Urinary bladder (tissue), 4 donors: Measurements from ENCODE around the gene RAB2B. TPM values are rescaled to one million over a fixed set of nuclear protein-coding genes. Genes with fewer than 3 reads are reported as not detected.

Experiments used
- DNase-seq: peaks from one replicate; pipeline ENCODE4 v3.0.0-alpha.2; 2015; ENCODE audit errors: extremely low spot score
- H3K27ac ChIP-seq: one replicate; pipeline ENCODE4 v1.5.1; 2013; ENCODE audit warnings: low read depth, mild to moderate bottlenecking, moderate library complexity
- H3K36me3 ChIP-seq: one replicate; pipeline ENCODE4 v1.6.1; 2013; ENCODE audit warnings: mild to moderate bottlenecking, moderate library complexity; ENCODE audit not compliant: insufficient read depth
- H3K4me1 ChIP-seq: one replicate; pipeline ENCODE4 v1.6.1; 2013; ENCODE audit warnings: mild to moderate bottlenecking, moderate library complexity; ENCODE audit not compliant: insufficient read depth
- H3K4me3 ChIP-seq: one replicate; pipeline ENCODE4 v1.5.1; 2013; ENCODE audit warnings: low read depth, low read length
- WGBS: extraction: QIAGEN DNeasy Blood & Tissue Kit; methylation state at CpG from one replicate; pipeline ENCODE4 v1.1.7; 2013; 5-methylcytosine and 5-hydroxymethylcytosine counted together
- polyA plus RNA-seq: library from polyadenylated mRNA; stranded (reverse); fragments of 200-250 nt; gene quantifications from one replicate; pipeline ENCODE4 v1.2.3, GENCODE V29; 2013
- total RNA-seq: library from RNA; depleted of rRNA; stranded (reverse); fragments of >200 nt; gene quantifications from one replicate; pipeline ENCODE4 v1.2.3, GENCODE V29; 2014
- donor health status: healthy with polysubstance abuse.
- donor health status: healthy.

Gene RAB2B
- total RNA-seq (34.3 TPM), polyA plus RNA-seq (21.5 TPM)

DNA sequence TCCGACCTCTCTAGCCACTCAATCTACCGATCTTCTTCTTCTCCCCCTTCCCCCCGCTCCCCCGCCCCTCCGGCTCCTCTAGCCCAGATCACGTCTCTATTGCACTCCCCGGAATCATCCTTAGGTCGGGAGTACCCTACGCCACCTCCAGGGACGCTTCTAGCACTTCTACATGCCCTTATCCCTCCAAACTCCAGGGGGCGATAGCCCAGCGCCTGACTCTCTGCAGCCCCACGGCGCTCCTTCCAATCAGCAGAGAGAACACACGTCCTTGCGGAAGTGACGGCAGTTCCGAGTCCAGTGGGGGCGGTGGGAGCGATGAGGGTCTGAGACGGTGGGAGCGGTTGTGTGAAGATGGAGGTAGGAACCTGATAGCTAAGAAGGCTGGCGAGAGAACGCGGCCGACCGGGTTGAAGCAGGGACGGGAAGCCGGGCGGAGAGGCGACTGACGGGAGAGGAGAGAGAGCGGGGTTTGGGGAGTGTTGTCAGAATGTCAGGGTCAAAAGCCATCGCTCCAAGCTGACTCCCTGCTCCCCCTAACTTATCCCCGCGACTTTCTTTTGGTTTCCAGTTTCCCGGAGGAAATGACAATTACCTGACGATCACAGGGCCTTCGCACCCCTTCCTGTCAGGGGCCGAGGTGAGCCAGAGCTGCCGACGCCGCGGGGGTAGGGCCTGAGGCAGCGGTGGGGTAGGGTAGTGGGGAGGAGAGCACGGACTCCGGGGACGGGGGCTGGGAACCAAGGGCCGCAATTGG, at the start of gene RAB2B, which contains the start of gene TOX4:
RAB2B (minus strand) TSS at position 35 of the 757 bp plus-strand sequence. CDS start 87 bp downstream, outside the sequence.
TOX4 (plus strand) TSS at position 271 of the 757 bp plus-strand sequence; CDS start at position 355, 84 bp downstream.
- Histone ChIP-seq H3K4me1 (no peaks in the 10 kb centered on the region), H3K4me3 (peak within 1 kb of the TSS; percentile 92), H3K27ac (peak within 1 kb of the TSS; percentile 95), H3K36me3 (no peaks in the 10 kb centered on the region)
- under 1% methylated on average over 49 of the region's 49 CpGs for WGBS
- DNase-seq = peak; percentile 99

DNA sequence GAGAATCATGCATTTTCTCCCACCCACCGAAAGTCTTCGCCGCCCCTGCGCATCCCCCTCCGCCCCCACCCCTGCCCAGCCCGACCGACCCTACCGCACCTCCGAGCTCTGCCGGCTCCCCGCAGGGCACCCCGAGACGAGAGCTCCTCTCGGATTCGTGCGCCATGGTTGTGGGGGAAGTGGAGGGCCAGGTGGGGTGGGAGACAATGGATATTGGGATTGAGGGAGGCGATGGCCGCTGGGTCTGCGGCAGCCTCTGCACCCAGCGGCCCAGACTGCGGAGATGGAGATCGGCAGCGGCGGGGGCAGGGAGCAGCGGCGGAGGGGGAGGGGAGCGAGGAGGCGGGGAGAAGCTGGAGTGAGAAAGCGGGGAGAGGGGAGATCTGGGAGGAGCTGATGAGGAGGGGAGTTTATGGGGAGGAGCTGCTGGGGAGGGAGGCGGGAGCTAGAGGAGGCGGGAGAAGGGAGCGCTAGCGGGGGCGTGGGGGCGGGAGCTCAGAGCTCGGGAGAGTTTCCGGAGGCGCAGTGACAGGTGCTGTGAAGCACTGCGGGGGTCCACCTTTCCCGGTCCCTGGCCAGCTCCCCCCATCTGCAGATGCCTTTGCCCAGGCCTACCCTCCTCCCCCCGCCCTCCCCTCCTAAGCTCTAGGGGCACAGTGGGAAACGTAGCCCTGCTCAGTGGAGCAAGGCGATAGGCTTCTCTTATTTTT, 49.4 kb upstream of the RAB2B start, which contains the start of gene SALL2:
SALL2 (minus strand) TSS at position 385 of the 710 bp plus-strand sequence; CDS start at position 166, 219 bp downstream.
- WGBS = under 1% methylated on average over 43 of the region's 43 CpGs
- no peaks in the 10 kb centered on the region for H3K4me1 ChIP-seq
- H3K27ac ChIP-seq = no peak within 1 kb of the TSS
- peak within 1 kb of the TSS; percentile 77 for H3K4me3 ChIP-seq
- peak; percentile 85 for DNase-seq
- H3K36me3 ChIP-seq = no peaks in the 10 kb centered on the region

DNA sequence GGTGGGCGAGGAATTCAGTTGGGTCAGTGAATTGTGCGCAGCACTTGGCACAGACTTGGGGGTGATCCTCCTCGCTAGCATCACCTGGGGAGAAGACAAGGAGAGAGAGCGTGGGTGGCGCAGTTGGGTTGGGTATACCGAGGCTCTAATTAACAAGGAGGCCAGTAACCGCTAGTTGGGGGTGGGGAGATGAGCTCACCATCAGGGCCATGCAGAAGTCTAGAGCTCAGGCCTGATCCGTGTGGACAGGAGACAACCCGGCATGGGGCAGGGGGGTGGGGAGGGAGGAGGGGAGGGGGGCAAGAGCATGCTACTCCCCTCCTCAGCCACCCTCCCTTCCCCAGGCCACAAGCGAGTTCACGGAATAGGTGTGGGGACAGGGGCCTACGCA, 48.8 kb upstream of the RAB2B start:
- Histone ChIP-seq H3K36me3 (no peaks in the 10 kb centered on the region), H3K4me1 (no peaks in the 10 kb centered on the region), H3K4me3 (peak overlapping the region; percentile 77), H3K27ac (no peak overlapping the region)
- no peak for DNase-seq
- WGBS = 25% methylated on average over 12 of the region's 12 CpGs

GRCh38 chr14:21524575-21525490, 48.1 kb upstream of the RAB2B start:
- whole genome bisulfite sequencing = 81% methylated on average over 18 of the region's 18 CpGs
- no peaks in the 10 kb centered on the region for H3K36me3 ChIP-seq
- H3K4me1 ChIP-seq = no peaks in the 10 kb centered on the region

GRCh38 chr14:21523203-21523602, 46.4 kb upstream of the RAB2B start:
- no peak for DNase-seq
- no peak overlapping the region for H3K4me3 ChIP-seq
- H3K36me3 ChIP-seq = no peaks in the 10 kb centered on the region
- H3K27ac ChIP-seq = no peak overlapping the region
- WGBS = 77% methylated on average over 7 of the region's 7 CpGs
- no peaks in the 10 kb centered on the region for H3K4me1 ChIP-seq

More at GRCh38 chr14:21524575-21525490, 48.1 kb upstream of the RAB2B start:
- peak overlapping the region; percentile 77 for H3K4me3 ChIP-seq
- DNase-seq = no peak
- H3K27ac ChIP-seq = no peak overlapping the region

GRCh38 chr14:21521501-21521900, 44.7 kb upstream of the RAB2B start:
- 79% methylated on average over 2 of the region's 2 CpGs for WGBS
- no peaks in the 10 kb centered on the region for H3K36me3 ChIP-seq
- H3K27ac ChIP-seq = no peak overlapping the region
- H3K4me3 ChIP-seq = no peak overlapping the region
- no peaks in the 10 kb centered on the region for H3K4me1 ChIP-seq
- no peak for DNase-seq

DNA sequence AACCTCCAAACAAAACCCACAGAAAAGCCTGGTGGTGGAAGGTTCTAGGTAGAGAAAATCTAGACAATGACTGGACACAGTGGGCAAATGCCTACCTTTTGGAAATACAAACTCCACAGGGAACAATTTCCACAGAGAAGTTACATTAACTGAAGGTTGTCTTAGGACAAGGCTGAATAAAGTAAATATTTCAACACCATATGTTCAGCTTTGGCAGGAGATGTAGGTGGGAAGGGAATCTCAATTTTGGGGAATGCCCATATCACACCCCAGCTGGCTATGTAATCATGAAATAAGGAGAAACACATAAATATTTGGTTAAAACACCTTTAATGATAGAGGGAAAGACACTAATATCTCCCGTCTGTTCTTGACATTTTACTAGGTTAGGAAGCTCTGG, 44.0 kb upstream of the RAB2B start:
- 74% methylated on average over 1 of the region's 1 CpG for WGBS
- H3K4me3 ChIP-seq = no peak overlapping the region
- no peak for DNase-seq
- H3K4me1 ChIP-seq = no peaks in the 10 kb centered on the region
- no peaks in the 10 kb centered on the region for H3K36me3 ChIP-seq
- H3K27ac ChIP-seq = no peak overlapping the region

DNA sequence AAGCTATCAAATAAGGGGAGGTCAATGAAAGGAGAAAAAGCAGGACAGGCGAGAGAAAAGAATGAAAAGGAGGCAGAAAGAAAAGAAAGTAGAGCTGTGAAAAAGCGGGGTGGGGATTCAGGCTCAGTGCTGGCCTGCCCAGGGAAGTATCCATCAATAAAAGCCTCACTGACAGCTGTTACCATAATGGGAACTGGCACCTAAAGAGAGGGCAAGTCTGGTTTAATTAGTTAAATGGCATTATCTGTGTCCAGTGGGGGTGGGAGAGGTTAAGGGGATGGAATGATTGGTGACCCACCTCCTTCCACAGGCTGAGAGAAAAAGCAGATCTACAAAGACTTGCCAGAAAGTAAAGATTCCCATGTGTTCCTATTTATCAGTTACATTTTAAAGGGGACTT, 42.0 kb upstream of the RAB2B start:
- no peaks in the 10 kb centered on the region for H3K36me3 ChIP-seq
- H3K4me1 ChIP-seq = no peaks in the 10 kb centered on the region
- H3K4me3 ChIP-seq = no peak overlapping the region
- 69% methylated on average over 2 of the region's 2 CpGs for WGBS
- H3K27ac ChIP-seq = no peak overlapping the region
- no peak for DNase-seq

GRCh38 chr14:21514341-21514740, 37.6 kb upstream of the RAB2B start:
- Histone ChIP-seq H3K4me1 (no peaks in the 10 kb centered on the region), H3K27ac (no peak overlapping the region), H3K4me3 (no peak overlapping the region), H3K36me3 (no peaks in the 10 kb centered on the region)
- DNase-seq = no peak
- WGBS = 88% methylated on average over 1 of the region's 1 CpG

GRCh38 chr14:21510735-21511657, 34.2 kb upstream of the RAB2B start, which contains the start of gene METTL3:
Gene METTL3, minus strand, starts transcription at chr14:21511340. Its CDS starts 117 bp downstream, at chr14:21511223.
- under 1% methylated on average over 53 of the region's 53 CpGs for WGBS
- peaks cover 1% of the 10 kb centered on the region for H3K4me1 ChIP-seq
- H3K36me3 ChIP-seq = no peaks in the 10 kb centered on the region
- peak within 1 kb of the TSS; percentile 77 for H3K4me3 ChIP-seq
- peak; percentile 98 for DNase-seq
- H3K27ac ChIP-seq = peak within 1 kb of the TSS; percentile 87

DNA sequence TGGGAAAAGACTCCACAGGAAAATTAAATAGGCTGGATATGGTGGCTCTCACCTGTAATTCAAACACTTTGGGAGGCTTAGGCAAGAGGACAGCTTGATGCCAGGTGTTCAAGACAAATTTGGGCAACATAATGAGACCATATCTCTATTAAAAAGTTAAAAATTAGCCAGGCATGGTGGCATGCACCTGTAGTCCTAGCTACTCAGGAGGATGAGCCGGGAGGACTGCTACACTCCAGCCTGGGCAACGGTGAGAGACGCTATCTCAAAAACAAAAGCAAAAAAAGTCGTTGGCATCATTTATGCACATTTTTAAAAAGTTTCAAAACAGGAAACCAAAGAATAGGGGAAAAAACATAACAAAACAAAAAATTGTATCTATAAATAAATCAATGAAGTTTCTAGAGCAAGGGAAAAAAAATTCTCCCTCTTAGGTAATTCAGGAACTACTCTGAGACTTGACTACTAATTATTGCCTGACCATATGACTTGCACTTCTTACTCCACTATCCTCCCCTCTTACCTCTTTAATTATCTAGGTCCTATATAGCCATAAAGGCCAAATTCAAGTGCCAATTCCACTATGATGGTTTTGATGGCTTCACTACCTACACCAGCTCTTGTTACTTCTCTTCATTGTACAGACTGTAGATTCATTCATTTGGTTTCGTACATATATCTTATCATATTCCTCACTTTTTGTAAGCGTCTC, 32.8 kb upstream of the RAB2B start:
- peaks cover 1% of the 10 kb centered on the region for H3K4me1 ChIP-seq

GRCh38 chr14:21506557-21506956, 29.8 kb upstream of the RAB2B start:
- Histone ChIP-seq H3K4me3 (no peak overlapping the region), H3K4me1 (peaks cover 1% of the 10 kb centered on the region), H3K36me3 (no peaks in the 10 kb centered on the region), H3K27ac (no peak overlapping the region)
- 89% methylated on average over 2 of the region's 2 CpGs for WGBS
- DNase-seq = no peak

More for the DNA sequence above, 32.8 kb upstream of the RAB2B start:
- Histone ChIP-seq H3K27ac (no peak overlapping the region), H3K36me3 (no peaks in the 10 kb centered on the region), H3K4me3 (no peak overlapping the region)
- DNase-seq = no peak
- WGBS = 85% methylated on average over 6 of the region's 6 CpGs
